ENCODE results near the gene HLA-DMB.

Gene HLA-DMB

GRCh38 chr6:32940656-32941213 lies at the start of gene HLA-DMB:
TSS of gene HLA-DMB (minus strand) at chr6:32941028. CDS start at chr6:32940807, 221 bp downstream.
- peak; percentile 89 for DNase-seq

- no peak for DNase-seq
These were observed 48.5 kb upstream of the HLA-DMB start for GRCh38 chr6:32989368-32989767.

GRCh38 chr6:32984622-32985389 lies 44.0 kb upstream of the HLA-DMB start:
- peak; percentile 96 for DNase-seq

- DNase-seq, result peak; percentile 69
These were observed 43.3 kb upstream of the HLA-DMB start for GRCh38 chr6:32983964-32984621.

GRCh38 chr6:32983493-32983848 lies 42.6 kb upstream of the HLA-DMB start:
- DNase-seq, result no peak

- DNase-seq, result peak; percentile 48
These were observed 42.1 kb upstream of the HLA-DMB start for GRCh38 chr6:32982702-32983492.

GRCh38 chr6:32982084-32982701 lies 41.4 kb upstream of the HLA-DMB start:
- peak; percentile 53 for DNase-seq

GRCh38 chr6:32980488-32981038 lies 39.7 kb upstream of the HLA-DMB start:
- DNase-seq, result no peak

GRCh38 chr6:32979720-32980487 lies 39.1 kb upstream of the HLA-DMB start:
- DNase-seq, result no peak

GRCh38 chr6:32977953-32978324 lies 37.1 kb upstream of the HLA-DMB start:
- no peak for DNase-seq

GRCh38 chr6:32977272-32977952 lies 36.6 kb upstream of the HLA-DMB start:
- no peak for DNase-seq

GRCh38 chr6:32976334-32977069 lies 35.7 kb upstream of the HLA-DMB start:
- no peak for DNase-seq

GRCh38 chr6:32975886-32976285 lies 35.1 kb upstream of the HLA-DMB start:
- DNase-seq, result no peak

- no peak for DNase-seq
These were observed 33.9 kb upstream of the HLA-DMB start for GRCh38 chr6:32974541-32975308.

GRCh38 chr6:32974016-32974333 lies 33.1 kb upstream of the HLA-DMB start:
- DNase-seq, result peak; percentile 79

GRCh38 chr6:32973144-32974015 lies 32.6 kb upstream of the HLA-DMB start:
- DNase-seq, result peak; percentile 75

- peak; percentile 57 for DNase-seq
These were observed 31.7 kb upstream of the HLA-DMB start for GRCh38 chr6:32972353-32973143.
